H1 (cell line): ENCODE results near the gene RFFL. TPM values are rescaled to one million over a fixed set of nuclear protein-coding genes. Genes with fewer than 3 reads are reported as not detected.

Source experiments
- CTCF ChIA-PET: fragments of 300-600 bp; sonication (Branson Sonifier 250); formaldehyde crosslinking; loops from one replicate; lab custom pipeline; 2021; ENCODE audit not compliant: partially characterized antibody; lab: Charles Lee
- POLR2A ChIA-PET: fragments of 300-600 bp; sonication (Branson Sonifier 250); formaldehyde crosslinking; loops from one replicate; lab custom pipeline; 2021; ENCODE audit warnings: inconsistent platforms; ENCODE audit not compliant: partially characterized antibody; lab: Charles Lee
- DNase-seq, 2 experiments: peaks; one replicate each; pipeline versions ENCODE4 v3.0.0 to v3.0.0-alpha.2; 2010 to 2022; ENCODE audit warnings: low spot score in 2 of 2, low read depth in 1 of 2, mixed read lengths in 1 of 2
- FAIRE-seq: peaks from 2 replicates; lab custom pipeline; 2011; peaks lifted over from hg19 to GRCh38; lab: Jason Lieb, UNC
- H2AFZ ChIP-seq: 2 replicates; pipeline ENCODE4 v1.8.1; 2012; ENCODE audit warnings: low read length, inconsistent platforms
- H2AK5ac ChIP-seq: 2 replicates; pipeline ENCODE4 v1.6.1; 2013; ENCODE audit warnings: low read depth, low read length
- H2BK120ac ChIP-seq: replicated peaks from 2 replicates; pipeline ENCODE3; 2013; ENCODE audit warnings: low read depth, low read length, inconsistent platforms
- H2BK12ac ChIP-seq: 2 replicates; pipeline ENCODE4 v1.6.1; 2013; ENCODE audit warnings: low read depth, low read length
- H2BK15ac ChIP-seq: 2 replicates; pipeline ENCODE4 v1.6.1; 2013; ENCODE audit warnings: low read length
- H2BK20ac ChIP-seq: 2 replicates; pipeline ENCODE4 v1.6.1; 2013; ENCODE audit warnings: low read length
- H2BK5ac ChIP-seq: 2 replicates; pipeline ENCODE4 v1.6.1; 2013; ENCODE audit warnings: low read depth, low read length
- H3K14ac ChIP-seq: 2 replicates; pipeline ENCODE4 v1.6.1; 2013; ENCODE audit warnings: inconsistent platforms; ENCODE audit not compliant: insufficient read length
- H3K18ac ChIP-seq: 2 replicates; pipeline ENCODE4 v1.6.1; 2013; ENCODE audit warnings: low read length; ENCODE audit errors: extremely low read depth
- H3K23ac ChIP-seq: 2 replicates; pipeline ENCODE4 v1.6.1; 2013; ENCODE audit warnings: inconsistent platforms; ENCODE audit not compliant: insufficient read length
- H3K23me2 ChIP-seq: 2 replicates; pipeline ENCODE4 v1.6.1; 2013; ENCODE audit warnings: low read depth, low read length
- H3K27ac ChIP-seq: 2 replicates; pipeline ENCODE4 v1.6.1; 2011; ENCODE audit warnings: low read depth, low read length, inconsistent platforms
- H3K27me3 ChIP-seq, 4 experiments: replicated peaks in 1 of 4; 1 replicate in 1 of 4; 2 replicates in 3 of 4; pipeline versions ENCODE4 v1.6.1 to v1.8.1; 2011 to 2013; ENCODE audit warnings: low read length in 3 of 4, mild to moderate bottlenecking in 3 of 4, inconsistent platforms in 2 of 4, mixed read lengths in 2 of 4, moderate library complexity in 1 of 4; ENCODE audit not compliant: control insufficient read depth in 3 of 4, insufficient read depth in 3 of 4; ENCODE audit errors: extremely low read depth in 1 of 4
- H3K36me3 ChIP-seq, 4 experiments: 2 replicates each; pipeline versions ENCODE4 v1.6.1 to v1.8.1; 2011 to 2013; ENCODE audit warnings: mild to moderate bottlenecking in 4 of 4, low read length in 3 of 4, moderate library complexity in 2 of 4, control low read depth in 1 of 4, inconsistent platforms in 1 of 4; ENCODE audit not compliant: insufficient read depth in 4 of 4, control insufficient read depth in 2 of 4
- H3K4ac ChIP-seq: replicated peaks from 2 replicates; pipeline ENCODE3; 2013; ENCODE audit warnings: low read length, low read depth, mixed read lengths, inconsistent platforms; ENCODE audit not compliant: insufficient read length
- H3K4me1 ChIP-seq, 4 experiments: replicated peaks in 1 of 4; 1 replicate in 1 of 4; 2 replicates in 3 of 4; pipeline versions ENCODE4 v1.6.1 to v1.8.1; 2011 to 2013; ENCODE audit warnings: low read length in 3 of 4, inconsistent platforms in 2 of 4, mixed read lengths in 1 of 4; ENCODE audit not compliant: insufficient read depth in 4 of 4, control insufficient read depth in 3 of 4
- H3K4me2 ChIP-seq, 2 experiments: 2 replicates each; pipeline versions ENCODE4 v1.6.1 to v1.8.1; 2011 to 2013; ENCODE audit warnings: low read depth in 2 of 2, low read length in 2 of 2, control low read depth in 1 of 2, inconsistent platforms in 1 of 2, mild to moderate bottlenecking in 1 of 2; ENCODE audit not compliant: insufficient read depth in 1 of 2
- H3K4me3 ChIP-seq, 4 experiments: fragments of 200-600, 300-600 bp in 1 of 4; sonication (generic), shearing (Covaris generic), sonication (Bioruptor Twin) in 1 of 4; 2 replicates each; pipeline versions ENCODE4 v1.5.1 to v1.8.1; 2011 to 2016; ENCODE audit warnings: low read length in 4 of 4, low read depth in 3 of 4, control low read depth in 2 of 4, inconsistent platforms in 2 of 4, mild to moderate bottlenecking in 2 of 4, mixed read lengths in 1 of 4, moderate library complexity in 1 of 4; ENCODE audit not compliant: insufficient read depth in 2 of 4; ENCODE audit errors: extremely low read depth in 1 of 4
- H3K56ac ChIP-seq: replicated peaks from 2 replicates; pipeline ENCODE3; 2013; ENCODE audit warnings: low read depth, mild to moderate bottlenecking, mixed read lengths, low read length, inconsistent platforms; ENCODE audit not compliant: insufficient read length
- H3K79me1 ChIP-seq: 2 replicates; pipeline ENCODE4 v1.6.1; 2013; ENCODE audit warnings: low read depth, low read length, control low read depth
- H3K79me2 ChIP-seq, 2 experiments: 2 replicates each; pipeline versions ENCODE4 v1.6.1 to v1.8.1; 2012 to 2013; ENCODE audit warnings: low read length in 2 of 2, mild to moderate bottlenecking in 2 of 2, inconsistent platforms in 1 of 2; ENCODE audit not compliant: insufficient read depth in 2 of 2, control insufficient read depth in 1 of 2
- H3K9ac ChIP-seq, 4 experiments: replicated peaks in 1 of 4; 1 replicate in 1 of 4; 2 replicates in 3 of 4; pipeline versions ENCODE4 v1.6.1 to v1.8.1; 2011 to 2013; ENCODE audit warnings: low read depth in 3 of 4, low read length in 3 of 4, control low read depth in 2 of 4, mild to moderate bottlenecking in 2 of 4, moderate library complexity in 2 of 4, inconsistent platforms in 1 of 4; ENCODE audit errors: extremely low read depth in 1 of 4
- H3K9me3 ChIP-seq, 2 experiments: 2 replicates each; pipeline versions ENCODE4 v1.6.1 to v1.8.1; 2012 to 2013; ENCODE audit warnings: mild to moderate bottlenecking in 2 of 2, moderate library complexity in 2 of 2, control low read depth in 1 of 2, inconsistent platforms in 1 of 2, low read depth in 1 of 2, low read length in 1 of 2, mixed read lengths in 1 of 2; ENCODE audit not compliant: insufficient read depth in 2 of 2
- H4K20me1 ChIP-seq, 2 experiments: replicated peaks in 1 of 2; 2 replicates each; pipeline versions ENCODE3 to v1.8.1; 2011 to 2013; ENCODE audit warnings: inconsistent platforms in 2 of 2, low read length in 2 of 2, mild to moderate bottlenecking in 1 of 2; ENCODE audit not compliant: insufficient read depth in 2 of 2, control insufficient read depth in 1 of 2
- H4K5ac ChIP-seq: 2 replicates; pipeline ENCODE4 v1.6.1; 2013; ENCODE audit warnings: low read length, low read depth, mixed read lengths, inconsistent platforms; ENCODE audit not compliant: insufficient read length
- H4K8ac ChIP-seq: 2 replicates; pipeline ENCODE4 v1.8.0; 2013; ENCODE audit warnings: mild to moderate bottlenecking, moderate library complexity, low read length, inconsistent platforms; ENCODE audit not compliant: insufficient read depth; ENCODE audit errors: extremely low read depth
- H4K91ac ChIP-seq: replicated peaks from 2 replicates; pipeline ENCODE3; 2013; ENCODE audit warnings: low read length, mixed read lengths, inconsistent platforms; ENCODE audit not compliant: insufficient read length
- SP1 ChIP-seq: IDR thresholded peaks from 2 replicates; pipeline ENCODE4 v1.6.1; 2011; ENCODE audit warnings: low read depth, low read length
- WGBS, 2 experiments: shearing (Covaris generic) in 1 of 2; methylation state at CpG; one replicate each; pipeline versions ENCODE4 v1.1.6 to v1.1.7; 2013 to 2015; ENCODE audit warnings: low lambda C conversion rate in 2 of 2, mixed read lengths in 2 of 2, inconsistent platforms in 1 of 2, low coverage in 1 of 2, missing lambda C conversion rate in 1 of 2; ENCODE audit not compliant: insufficient replicate concordance in 2 of 2, insufficient coverage in 1 of 2, insufficient read length in 1 of 2; ENCODE audit errors: extremely low coverage in 1 of 2, missing lambda C conversion rate in 1 of 2; 5-methylcytosine and 5-hydroxymethylcytosine counted together
- polyA plus RNA-seq, 7 experiments: library from polyadenylated mRNA; depleted of rRNA in 3 of 7; stranded (reverse) in 5 of 7; unstranded in 2 of 7; fragments of >200 nt in 5 of 7; fragments of 200-250 nt in 2 of 7; gene quantifications; 1 replicate in 5 of 7; 2 replicates in 1 of 7; 4 replicates in 1 of 7; pipeline versions ENCODE4 v1.2.1 to v1.2.3, GENCODE V29; 2011 to 2013; ENCODE audit warnings: missing spikeins in 2 of 7, mixed read lengths in 2 of 7
- total RNA-seq: library from RNA; stranded (reverse); fragmentation: NEBNext Ultra II Directional; extraction: Animal tissue kit (Norgen Biotek cat#: 25700); gene quantifications from 2 replicates; pipeline ENCODE4 v1.2.1, GENCODE V29; 2021

RFFL gene
- total and polyA plus RNA-seq, 2 of the 8 experiments (the other 6 are each of a cell fraction or from before 2014, with no cell fraction given), result 14.0 to 24.5 TPM

DNA sequence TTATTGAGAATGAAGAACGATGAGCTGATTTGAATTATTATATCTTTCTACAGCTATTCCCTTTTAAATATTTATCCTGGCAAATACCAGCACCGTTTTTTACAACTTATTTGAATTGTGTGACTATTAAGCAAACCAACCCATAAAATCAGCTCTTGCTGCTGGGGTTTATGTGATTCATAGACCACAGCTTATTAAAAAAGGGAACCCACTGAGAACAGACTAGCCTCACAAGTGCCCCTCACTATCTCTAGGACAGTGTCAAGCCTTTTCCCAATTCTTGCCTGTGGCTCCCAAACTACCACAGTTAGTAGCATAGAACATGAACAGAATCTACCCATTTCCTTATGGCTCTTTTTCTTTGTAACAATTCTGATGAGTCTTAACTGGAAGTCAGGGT lies 89.3 kb downstream of the RFFL start:
- Histone ChIP-seq H4K5ac (no peak overlapping the region), H3K4me1 (peaks cover 0 to 1% (median 0%) of the 10 kb centered on the region in 4 experiments; a peak in 1 of 7 replicates), H4K20me1 (no peaks in the 10 kb centered on the region), H3K4me3 (no peak overlapping the region), H2BK120ac (no peak overlapping the region), H3K79me1 (no peaks in the 10 kb centered on the region), H3K27ac (no peak overlapping the region), H2BK20ac (no peak overlapping the region), H3K23ac (no peak overlapping the region), H3K14ac (no peak overlapping the region), H3K23me2 (no peaks in the 10 kb centered on the region; the same call in 1 of the 2 replicates), H2AK5ac (no peak overlapping the region), H3K9ac (no peak overlapping the region), H2BK12ac (no peak overlapping the region), H3K79me2 (no peaks in the 10 kb centered on the region), H2AFZ (no peak overlapping the region), H4K91ac (no peak overlapping the region), H3K18ac (no peak overlapping the region), H3K4ac (no peak overlapping the region), H3K4me2 (no peak overlapping the region), H3K27me3 (no peaks in the 10 kb centered on the region), H3K36me3 (no peaks in the 10 kb centered on the region), H3K56ac (no peak overlapping the region), H2BK5ac (no peak overlapping the region), H2BK15ac (no peak overlapping the region), H4K8ac (no peak overlapping the region), H3K9me3 (no peaks in the 10 kb centered on the region)
- DNase-seq (no peak), FAIRE-seq (no peak)
- 83% methylated on average over 2 of the region's 2 CpGs; no CpG with 5 or more reads in 1 of the 2 experiments for WGBS, 2 experiments
- ChIA-PET CTCF (interaction anchor here (1.2 to 2.7 kb wide), 2 partner anchors 9 kb away, joined by 3 to 8 read pairs; no protein-coding TSS in a partner anchor), POLR2A (interaction anchor here (0.6 to 2.5 kb wide), 5 partner anchors 9 to 154 kb away, joined by 3 to 18 read pairs (median 3); partner anchors contain the start of genes CCT6B and ZNF830)
- TF ChIP-seq SP1, result no peak
